HepG2 (cell line): ENCODE results near the gene CD2AP.
"Not testable (repeated sequence)": the region's sequence is repeated elsewhere in the genome, so short reads cannot be mapped to it uniquely, and the experiment has no call there.

ENCODE experiments used
- CTCF ChIP-seq: sonication (generic); formaldehyde crosslinking; IDR thresholded peaks from 2 replicates; pipeline ENCODE4 v1.5.0; 2020; ENCODE audit warnings: mild to moderate bottlenecking, missing genetic modification reagents, moderate library complexity
- DNMT1 ChIP-seq: sonication (generic); formaldehyde crosslinking; IDR thresholded peaks from 2 replicates; pipeline ENCODE4 v1.5.1; 2020; ENCODE audit warnings: mild to moderate bottlenecking, missing genetic modification reagents
- KLF12 ChIP-seq: sonication (generic); formaldehyde crosslinking; IDR thresholded peaks from 2 replicates; pipeline ENCODE4 v1.4.0; 2020; ENCODE audit warnings: missing genetic modification reagents, borderline replicate concordance
- MZF1 ChIP-seq: sonication (generic); formaldehyde crosslinking; IDR thresholded peaks from 2 replicates; pipeline ENCODE4 v1.8.1; 2023; ENCODE audit warnings: mild to moderate bottlenecking, missing genetic modification reagents, borderline replicate concordance
- NCOA5 ChIP-seq: sonication (generic); formaldehyde crosslinking; IDR thresholded peaks from 2 replicates; pipeline ENCODE4 v1.4.0; 2020; ENCODE audit warnings: missing genetic modification reagents
- NFKB2 ChIP-seq: sonication (generic); formaldehyde crosslinking; IDR thresholded peaks from 2 replicates; pipeline ENCODE4 v1.4.0; 2020; ENCODE audit warnings: missing genetic modification reagents, borderline replicate concordance
- POLR2A ChIP-seq, 2 experiments: IDR thresholded peaks; 2 replicates each; pipeline ENCODE4 v1.6.1; 2011; ENCODE audit warnings: low read depth in 2 of 2, low read length in 2 of 2, mild to moderate bottlenecking in 1 of 2, moderate library complexity in 1 of 2; ENCODE audit not compliant: insufficient read depth in 1 of 2
- POLR2AphosphoS5 ChIP-seq: IDR thresholded peaks from 2 replicates; pipeline ENCODE4 v1.6.1; 2012; ENCODE audit warnings: low read depth, low read length
- PRDM10 ChIP-seq: sonication (generic); formaldehyde crosslinking; IDR thresholded peaks from 2 replicates; pipeline ENCODE4 v1.4.0; 2020; ENCODE audit warnings: low read depth, missing genetic modification reagents
- SUZ12 ChIP-seq: fragments of 150-350 bp; IDR thresholded peaks from 2 replicates; pipeline ENCODE4 v1.6.1; 2014; ENCODE audit warnings: low read depth, low read length
- ZFX ChIP-seq: sonication (generic); formaldehyde crosslinking; IDR thresholded peaks from 2 replicates; pipeline ENCODE4 v1.4.0; 2020; ENCODE audit warnings: mild to moderate bottlenecking, low read depth, missing genetic modification reagents, moderate library complexity
- ZNF367 ChIP-seq: sonication (generic); formaldehyde crosslinking; IDR thresholded peaks from 2 replicates; pipeline ENCODE4 v1.4.0; 2020; ENCODE audit warnings: missing genetic modification reagents, borderline replicate concordance
- ZNF792 ChIP-seq: IDR thresholded peaks from 2 replicates; pipeline ENCODE4 v1.6.1; 2016

- not testable (repeated sequence) for TF ChIP-seq PRDM10 (CRISPR knock-in tag); ZFX (CRISPR knock-in tag); SUZ12; CTCF; POLR2A (IDR thresholded peaks at IDR 0.05; ENCODE audit: insufficient read depth in 1 of 2, low read depth in 2 of 2, low read length in 2 of 2); DNMT1 (CRISPR knock-in tag); POLR2AphosphoS5; KLF12 (CRISPR knock-in tag); ZNF792 (CRISPR knock-in tag); NFKB2 (CRISPR knock-in tag); MZF1; ZNF367 (CRISPR knock-in tag); NCOA5 (CRISPR knock-in tag)
These were observed 78.9 kb downstream of the CD2AP start for GRCh38 chr6:47556459-47556858.
